ENCODE measurements around the gene RPA1. TPM values are rescaled to one million over a fixed set of nuclear protein-coding genes. Genes with fewer than 3 reads are reported as not detected.
"Not testable (repeated sequence)": the region's sequence is repeated elsewhere in the genome, so short reads cannot be mapped to it uniquely, and the experiment has no call there.

The RPA1 gene
- total RNA-seq, 2 experiments from 2014 or later, result 159 to 168 TPM

GRCh38 chr17:1797323-1797722, 32.5 kb upstream of the RPA1 start:
- Mint-ChIP-seq H3K36me3 (peaks cover 14% of the 10 kb centered on the region), H3K4me1 (ENCODE audit: low read depth) (no peaks in the 10 kb centered on the region), H3K4me3 (no peak overlapping the region), H3K27ac (no peak overlapping the region), H3K9me3 (no peaks in the 10 kb centered on the region), H3K27me3 (no peaks in the 10 kb centered on the region)
- no peak for DNase-seq
- CTCF ChIA-PET, result interaction anchor here (1.4 kb wide), 1 partner anchor 245 kb away, joined by 3 read pairs; the partner anchor contains the start of gene OVCA2
- intact Hi-C loops (cut with micrococcal nuclease), result no loop called here
- POLR2A ChIA-PET, result no interaction called here

GRCh38 chr17:1797846-1798245, 32.0 kb upstream of the RPA1 start:
- POLR2A ChIA-PET; H3K9me3 Mint-ChIP-seq; H3K27me3 Mint-ChIP-seq; intact Hi-C loops (cut with micrococcal nuclease); H3K4me3 Mint-ChIP-seq; H3K27ac Mint-ChIP-seq; DNase-seq; H3K4me1 Mint-ChIP-seq (ENCODE audit: low read depth): not testable (repeated sequence)
- CTCF ChIA-PET, result interaction anchor here (1.4 kb wide), 1 partner anchor 244 kb away, joined by 3 read pairs; the partner anchor contains the start of gene OVCA2
- H3K36me3 Mint-ChIP-seq, result peaks cover 14% of the 10 kb centered on the region

DNA sequence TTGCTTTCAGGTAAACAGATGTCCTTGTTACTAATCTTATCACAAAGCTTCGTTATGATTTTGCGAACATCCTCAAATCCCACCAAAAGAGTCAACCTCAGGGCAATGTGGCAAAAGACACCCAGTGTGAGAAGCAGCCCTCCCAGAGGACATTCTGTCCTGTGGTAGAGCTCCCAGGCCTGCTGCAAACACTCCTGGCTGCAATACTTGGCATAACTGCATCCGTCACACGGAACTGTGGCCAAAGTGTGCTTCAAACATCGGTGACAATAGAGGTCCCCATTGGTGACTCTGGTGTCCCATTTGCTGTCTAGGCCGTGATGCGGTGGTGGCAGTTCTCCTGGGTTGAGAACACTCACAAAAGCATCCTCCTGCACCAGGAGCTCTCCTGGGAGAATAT, 29.6 kb upstream of the RPA1 start:
- Mint-ChIP-seq H3K27me3 (no peaks in the 10 kb centered on the region), H3K4me1 (ENCODE audit: low read depth) (no peaks in the 10 kb centered on the region), H3K36me3 (peaks cover 22% of the 10 kb centered on the region), H3K27ac (no peak overlapping the region), H3K4me3 (no peak overlapping the region), H3K9me3 (no peaks in the 10 kb centered on the region)
- intact Hi-C loops (cut with micrococcal nuclease), result no loop called here
- ChIA-PET POLR2A (no interaction called here), CTCF (interaction anchor here (0.9 kb wide), 1 partner anchor 79 kb away, joined by 3 read pairs; no protein-coding TSS in a partner anchor)
- DNase-seq, result no peak

DNA sequence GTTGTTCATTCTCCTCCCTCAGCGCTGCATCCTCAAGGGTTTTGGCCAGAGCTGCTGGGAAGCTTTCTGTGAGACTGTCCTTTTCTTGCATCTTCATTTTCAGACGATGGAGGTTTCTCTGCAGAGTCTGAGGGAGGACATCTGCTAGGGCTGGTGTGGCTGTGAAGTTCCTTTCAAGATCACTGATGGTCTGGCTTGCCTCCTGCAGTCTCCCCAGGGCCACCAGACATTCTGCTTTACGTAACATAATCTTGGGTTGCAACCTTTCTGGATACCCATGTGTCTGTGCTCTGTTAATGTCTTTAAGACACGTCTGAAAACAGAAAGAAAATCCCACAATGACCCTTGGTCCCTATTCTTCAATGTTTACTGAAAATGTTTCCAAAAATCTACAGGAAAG, 29.1 kb upstream of the RPA1 start:
- ChIA-PET POLR2A (no interaction called here), CTCF (interaction anchor here (0.9 kb wide), 1 partner anchor 79 kb away, joined by 3 read pairs; no protein-coding TSS in a partner anchor)
- peaks cover 22% of the 10 kb centered on the region for H3K36me3 Mint-ChIP-seq
- no peak for DNase-seq
- H3K4me1 Mint-ChIP-seq (ENCODE audit: low read depth), result no peaks in the 10 kb centered on the region
- intact Hi-C loops (cut with micrococcal nuclease), result no loop called here
- no peak overlapping the region for H3K27ac Mint-ChIP-seq
- no peak overlapping the region for H3K4me3 Mint-ChIP-seq
- H3K9me3 Mint-ChIP-seq, result no peaks in the 10 kb centered on the region
- no peaks in the 10 kb centered on the region for H3K27me3 Mint-ChIP-seq

DNA sequence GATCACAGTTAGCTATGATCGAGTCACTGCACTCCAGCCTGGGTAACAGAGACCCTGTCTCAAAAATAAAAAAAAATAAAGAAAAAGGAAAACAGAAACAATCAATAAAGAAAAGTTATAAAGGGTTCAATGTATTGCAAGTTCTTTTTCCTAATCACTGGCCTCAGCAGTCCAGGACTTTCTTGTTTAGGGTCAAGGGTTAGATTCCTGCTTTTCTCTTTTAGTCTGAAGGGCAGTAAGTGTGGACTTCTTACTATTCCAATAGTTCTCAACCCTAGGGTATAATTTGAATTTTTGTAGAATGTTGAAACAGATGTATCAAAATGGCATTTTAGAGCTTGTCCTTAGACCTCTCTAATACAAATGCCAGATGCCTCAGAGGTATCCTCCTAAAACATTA, 27.4 kb upstream of the RPA1 start:
- Mint-ChIP-seq H3K4me1 (ENCODE audit: low read depth) (no peaks in the 10 kb centered on the region), H3K4me3 (no peak overlapping the region), H3K9me3 (no peaks in the 10 kb centered on the region), H3K27me3 (no peaks in the 10 kb centered on the region), H3K27ac (no peak overlapping the region), H3K36me3 (peaks cover 19% of the 10 kb centered on the region)
- DNase-seq, result no peak
- CTCF ChIA-PET, result no interaction called here
- intact Hi-C loops (cut with micrococcal nuclease), result no loop called here
- POLR2A ChIA-PET, result no interaction called here

DNA sequence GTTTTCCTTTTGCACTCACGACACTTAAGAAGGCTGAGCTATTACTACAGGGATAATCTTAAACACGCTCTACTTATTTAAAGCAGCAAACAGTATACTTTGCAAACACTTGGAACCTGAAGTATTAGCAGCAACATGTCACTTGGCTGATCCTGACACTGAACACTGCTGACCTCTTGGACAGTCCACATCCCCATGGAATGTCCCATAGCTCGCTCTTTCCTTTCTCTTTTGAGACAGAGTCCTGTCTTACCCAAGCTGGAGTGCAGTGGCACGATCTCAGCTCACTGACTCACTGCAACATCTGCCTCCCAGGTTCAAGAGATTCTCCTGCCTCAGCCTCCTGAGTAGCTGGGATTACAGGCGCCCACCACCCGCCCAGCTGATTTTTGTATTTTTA, 26.5 kb upstream of the RPA1 start:
- H3K36me3 Mint-ChIP-seq, result peaks cover 22% of the 10 kb centered on the region
- no peak overlapping the region for H3K27ac Mint-ChIP-seq
- intact Hi-C loops (cut with micrococcal nuclease), result no loop called here
- DNase-seq, result no peak
- H3K27me3 Mint-ChIP-seq, result no peaks in the 10 kb centered on the region
- ChIA-PET CTCF (no interaction called here), POLR2A (no interaction called here)
- no peak overlapping the region for H3K4me3 Mint-ChIP-seq
- H3K4me1 Mint-ChIP-seq (ENCODE audit: low read depth), result no peaks in the 10 kb centered on the region
- H3K9me3 Mint-ChIP-seq, result no peaks in the 10 kb centered on the region

DNA sequence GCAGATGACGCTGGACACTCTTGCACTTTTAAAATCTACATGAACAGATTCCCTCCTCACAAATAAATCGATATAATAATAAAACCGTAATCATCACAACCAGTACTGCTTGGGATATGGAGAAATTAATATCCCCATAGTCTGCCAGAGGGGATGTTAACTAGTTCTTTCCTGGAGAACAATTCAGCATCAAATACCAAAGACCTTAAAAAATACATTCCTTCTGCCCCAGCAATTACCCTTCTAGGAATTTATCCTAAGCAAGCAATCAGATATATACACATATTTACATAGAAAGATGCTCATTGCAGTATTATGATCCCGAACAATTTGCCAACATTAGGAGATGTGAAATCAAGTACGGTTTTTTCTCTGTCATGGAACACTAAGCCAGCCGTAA, 21.9 kb upstream of the RPA1 start:
- no peak overlapping the region for H3K4me3 Mint-ChIP-seq
- peaks cover 18% of the 10 kb centered on the region for H3K36me3 Mint-ChIP-seq
- no peaks in the 10 kb centered on the region for H3K9me3 Mint-ChIP-seq
- no peak overlapping the region for H3K27ac Mint-ChIP-seq
- intact Hi-C loops (cut with micrococcal nuclease), result no loop called here
- ChIA-PET CTCF (no interaction called here), POLR2A (interaction anchor here (0.5 kb wide), 1 partner anchor 36 kb away, joined by 3 read pairs; no protein-coding TSS in a partner anchor)
- H3K27me3 Mint-ChIP-seq, result no peaks in the 10 kb centered on the region
- no peaks in the 10 kb centered on the region for H3K4me1 Mint-ChIP-seq (ENCODE audit: low read depth)
- DNase-seq, result no peak

DNA sequence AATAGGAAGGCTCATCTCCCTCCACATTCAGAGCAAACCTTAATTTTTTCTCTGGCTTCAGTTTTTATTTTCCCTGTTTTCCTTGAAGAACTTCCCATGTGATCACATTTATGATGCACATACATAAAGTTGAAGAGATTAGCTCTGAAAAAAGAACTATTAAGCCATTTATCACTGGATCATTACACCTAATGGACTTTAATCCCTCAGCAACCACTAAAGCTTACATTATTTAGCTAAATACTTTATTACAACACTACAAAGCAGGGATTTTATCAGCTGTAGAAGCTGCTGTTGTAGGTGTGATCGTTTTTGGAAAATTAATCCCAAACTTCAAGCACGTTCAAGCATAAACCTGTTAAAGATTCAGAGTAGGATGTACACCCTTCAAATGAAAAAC, 21.2 kb upstream of the RPA1 start:
- Mint-ChIP-seq H3K27me3 (no peaks in the 10 kb centered on the region), H3K9me3 (no peaks in the 10 kb centered on the region), H3K4me1 (ENCODE audit: low read depth) (no peaks in the 10 kb centered on the region), H3K36me3 (peaks cover 18% of the 10 kb centered on the region), H3K4me3 (no peak overlapping the region), H3K27ac (no peak overlapping the region)
- ChIA-PET CTCF (no interaction called here), POLR2A (interaction anchor here (0.5 kb wide), 1 partner anchor 37 kb away, joined by 3 read pairs; no protein-coding TSS in a partner anchor)
- intact Hi-C loops (cut with micrococcal nuclease), result no loop called here
- no peak for DNase-seq

DNA sequence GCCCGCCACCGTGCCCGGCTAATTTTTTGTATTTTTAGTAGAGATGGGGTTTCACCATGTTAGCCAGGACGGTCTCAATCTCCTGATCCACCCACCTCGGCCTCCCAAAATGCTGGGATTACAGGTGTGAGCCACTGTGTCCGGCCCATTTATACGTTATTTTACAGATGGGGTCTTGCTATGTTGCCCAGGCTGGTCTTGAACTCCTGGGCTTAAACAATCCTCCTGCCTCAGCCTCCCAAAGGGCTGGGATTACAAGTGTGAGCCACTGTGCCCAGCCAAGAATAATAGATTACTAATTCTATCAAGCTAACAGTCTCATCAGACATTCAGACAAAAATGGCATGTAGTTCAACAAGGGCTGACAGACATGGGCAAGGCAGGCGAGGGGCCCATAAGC, 20.0 kb upstream of the RPA1 start:
- H3K4me1 Mint-ChIP-seq (ENCODE audit: low read depth); DNase-seq: not testable (repeated sequence)
- peaks cover 11% of the 10 kb centered on the region for H3K36me3 Mint-ChIP-seq

DNA sequence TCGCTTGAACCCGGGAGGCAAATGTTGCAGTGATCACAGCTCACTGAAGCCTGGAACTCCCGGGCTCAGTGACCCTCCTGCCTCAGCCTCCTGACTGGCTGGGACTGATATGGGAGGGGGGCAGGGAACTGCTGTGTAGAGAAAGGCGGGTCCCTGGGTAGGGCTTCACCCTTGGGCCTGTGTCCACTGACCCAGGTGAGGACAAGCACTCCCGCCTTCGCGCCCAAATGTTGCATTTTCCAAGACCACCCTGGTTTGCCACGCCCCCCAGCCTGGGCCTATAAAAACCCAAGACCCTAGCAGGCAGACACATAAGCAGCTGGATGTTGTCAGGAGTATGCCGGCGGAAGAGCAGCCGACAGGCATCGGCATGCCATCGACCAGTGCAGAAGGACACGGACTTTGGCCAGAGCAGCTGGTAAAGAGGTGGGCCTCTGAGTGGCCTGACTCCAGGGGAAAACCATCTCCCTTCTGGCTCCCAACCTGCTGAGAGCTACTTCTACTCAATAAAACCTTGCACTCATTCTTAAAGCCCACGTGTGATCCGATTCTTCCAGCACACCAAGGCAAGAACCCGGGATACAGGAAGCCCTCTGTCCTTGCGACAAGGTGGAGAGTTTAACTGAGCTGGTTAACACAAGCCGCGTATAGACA, 19.2 kb upstream of the RPA1 start:
- H3K4me1 Mint-ChIP-seq (ENCODE audit: low read depth), result no peaks in the 10 kb centered on the region
- CTCF ChIA-PET, result no interaction called here
- H3K27me3 Mint-ChIP-seq, result no peaks in the 10 kb centered on the region
- no peak overlapping the region for H3K4me3 Mint-ChIP-seq
- intact Hi-C loops (cut with micrococcal nuclease), result no loop called here
- no peak for DNase-seq
- POLR2A ChIA-PET, result interaction anchor here (0.6 kb wide), 1 partner anchor 11 kb away, joined by 3 read pairs; no protein-coding TSS in a partner anchor
- no peaks in the 10 kb centered on the region for H3K9me3 Mint-ChIP-seq
- peaks cover 10% of the 10 kb centered on the region for H3K36me3 Mint-ChIP-seq
- H3K27ac Mint-ChIP-seq, result no peak overlapping the region

More for the DNA sequence above, 20.0 kb upstream of the RPA1 start:
- intact Hi-C loops (cut with micrococcal nuclease); H3K27me3 Mint-ChIP-seq; H3K4me3 Mint-ChIP-seq; CTCF ChIA-PET; H3K9me3 Mint-ChIP-seq; H3K27ac Mint-ChIP-seq: not testable (repeated sequence)
- POLR2A ChIA-PET, result interaction anchor here (0.6 kb wide), 1 partner anchor 10 kb away, joined by 3 read pairs; no protein-coding TSS in a partner anchor

- no peaks in the 10 kb centered on the region for H3K4me1 Mint-ChIP-seq (ENCODE audit: low read depth)
- intact Hi-C loops (cut with micrococcal nuclease), result no loop called here
- no peak for DNase-seq
- H3K36me3 Mint-ChIP-seq, result peaks cover 10% of the 10 kb centered on the region
- POLR2A ChIA-PET, result no interaction called here
- no peak overlapping the region for H3K4me3 Mint-ChIP-seq
- CTCF ChIA-PET, result no interaction called here
- no peaks in the 10 kb centered on the region for H3K9me3 Mint-ChIP-seq
- no peak overlapping the region for H3K27ac Mint-ChIP-seq
- H3K27me3 Mint-ChIP-seq, result no peaks in the 10 kb centered on the region
Observed at GRCh38 chr17:1813088-1813487, 16.7 kb upstream of the RPA1 start.

DNA sequence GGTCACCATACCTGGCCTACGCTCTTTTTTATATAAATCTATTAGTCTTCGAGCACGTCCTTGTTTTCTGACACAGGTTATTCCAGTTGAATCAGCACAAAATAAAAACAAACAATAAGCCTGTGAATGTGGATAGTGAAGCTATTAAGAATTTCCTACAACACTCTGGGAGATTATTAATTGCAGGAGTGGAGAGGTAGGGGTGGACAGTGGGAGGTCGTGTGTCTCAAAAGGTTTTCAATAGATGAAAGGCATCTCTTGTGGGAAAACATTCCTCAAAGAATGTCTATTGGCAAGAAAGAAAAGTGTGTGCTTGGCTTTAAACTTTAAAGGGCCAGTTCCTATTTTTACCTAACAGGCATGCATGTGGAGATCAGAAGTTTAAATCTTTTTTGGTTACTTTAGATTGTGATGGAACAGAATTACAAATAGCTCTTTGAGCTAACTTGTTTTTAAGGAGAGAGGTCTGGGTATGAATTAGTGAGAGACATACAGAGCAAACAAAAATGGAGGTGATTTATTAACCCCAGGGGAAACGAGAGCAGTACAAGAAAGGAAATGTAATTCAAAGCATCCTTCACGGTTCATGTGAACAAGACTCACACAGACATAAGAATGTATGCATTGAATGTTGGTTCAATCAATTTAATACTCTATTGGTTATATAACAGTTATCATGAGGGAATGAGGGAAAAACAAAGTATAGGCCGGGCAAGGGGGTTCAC, 9.1 kb upstream of the RPA1 start:
- Mint-ChIP-seq H3K36me3 (peaks cover 18% of the 10 kb centered on the region), H3K4me3 (no peak overlapping the region), H3K27ac (no peak overlapping the region), H3K9me3 (no peaks in the 10 kb centered on the region), H3K4me1 (ENCODE audit: low read depth) (peaks cover 12% of the 10 kb centered on the region), H3K27me3 (no peaks in the 10 kb centered on the region)
- POLR2A ChIA-PET, result no interaction called here
- DNase-seq, result no peak
- intact Hi-C loops (cut with micrococcal nuclease), result no loop called here
- CTCF ChIA-PET, result interaction anchor here (1.0 to 1.1 kb wide), 2 partner anchors 9 to 45 kb away, joined by 3 to 4 read pairs; partner anchors contain the start of genes RPA1 and SMYD4
